Measurements from ENCODE around the gene TMED7. TPM values are rescaled to one million over a fixed set of nuclear protein-coding genes. Genes with fewer than 3 reads are reported as not detected.

Gene TMED7
- total RNA-seq, 1 experiment from 2014 or later: 86.5 TPM

GRCh38 chr5:115571441-115571878 is 54.4 kb downstream of the TMED7 start:
- Mint-ChIP-seq H3K4me1 (peaks cover 13% of the 10 kb centered on the region), H3K36me3 (no peaks in the 10 kb centered on the region), H3K9me3 (no peaks in the 10 kb centered on the region), H3K27ac (no peak overlapping the region), H3K27me3 (ENCODE audit: low read depth) (no peaks in the 10 kb centered on the region), H3K4me3 (no peak overlapping the region)
- DNase-seq (ENCODE audit: low spot score) (no peak), ATAC-seq (peak; percentile 93)
- TF ChIP-seq HMGXB4 (CRISPR knock-in tag; IDR thresholded peaks at IDR 0.05) (no peak), ARID4B (CRISPR knock-in tag; IDR thresholded peaks at IDR 0.05; ENCODE audit: borderline replicate concordance) (no peak), IRF1 (CRISPR knock-in tag; IDR thresholded peaks at IDR 0.05) (no peak), NFYB (CRISPR knock-in tag; conservative IDR thresholded peaks at IDR 0.05; ENCODE audit: low read depth) (no peak), NFE2L1 (CRISPR knock-in tag; IDR thresholded peaks at IDR 0.05) (no peak), ZNF396 (CRISPR knock-in tag; IDR thresholded peaks at IDR 0.05; ENCODE audit: borderline replicate concordance) (no peak), OVOL2 (CRISPR knock-in tag; IDR thresholded peaks at IDR 0.05; ENCODE audit: borderline replicate concordance) (no peak), NR3C1 (CRISPR knock-in tag; conservative IDR thresholded peaks at IDR 0.05; ENCODE audit: low read depth) (no peak), ZNF317 (CRISPR knock-in tag; IDR thresholded peaks at IDR 0.05; ENCODE audit: borderline replicate concordance, low read depth) (no peak), ZNF671 (CRISPR knock-in tag; IDR thresholded peaks at IDR 0.05) (no peak)
- POLR2A ChIA-PET: interaction anchor here (0.6 kb wide), 2 partner anchors 114 to 870 kb away, joined by 3 read pairs; no protein-coding TSS in a partner anchor
- CTCF ChIA-PET: interaction anchor here (0.7 to 2.5 kb wide), 18 partner anchors 9 to 276 kb away, joined by 3 to 21 read pairs (median 4); partner anchors contain the start of gene FEM1C

DNA sequence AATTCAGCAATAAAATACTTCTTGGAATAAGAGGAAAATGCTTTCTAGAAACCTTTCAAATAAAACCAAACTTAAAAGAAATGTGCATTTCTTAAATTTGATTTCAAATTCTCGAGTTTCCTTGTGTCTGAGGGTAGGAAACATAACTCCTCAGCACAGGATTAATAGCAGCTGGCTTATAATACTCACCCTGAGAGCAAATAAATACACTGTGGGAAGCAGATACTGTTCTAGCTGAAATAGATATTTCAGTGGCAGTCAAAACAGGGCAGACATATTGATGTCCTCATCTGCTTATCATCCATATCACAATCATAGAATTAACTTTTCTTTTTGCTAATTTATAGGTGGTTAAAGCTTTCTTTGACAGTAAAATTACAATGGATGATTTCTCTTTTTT is 57.2 kb downstream of the TMED7 start:
- CTCF ChIA-PET: no interaction called here
- H3K4me1 Mint-ChIP-seq: peaks cover 10% of the 10 kb centered on the region
- no peak overlapping the region for H3K27ac Mint-ChIP-seq
- no peaks in the 10 kb centered on the region for H3K36me3 Mint-ChIP-seq
- peaks cover 7% of the 10 kb centered on the region; the same call in 1 of the 2 replicates for H3K9me3 Mint-ChIP-seq
- no peaks in the 10 kb centered on the region for H3K27me3 Mint-ChIP-seq (ENCODE audit: low read depth)
- POLR2A ChIA-PET: no interaction called here
- DNase-seq (ENCODE audit: low spot score): no peak
- ATAC-seq: no peak
- H3K4me3 Mint-ChIP-seq: no peak overlapping the region
- TF ChIP-seq ZNF281 (CRISPR knock-in tag; IDR thresholded peaks at IDR 0.05) (no peak), CDX4 (CRISPR knock-in tag; IDR thresholded peaks at IDR 0.05; ENCODE audit: borderline replicate concordance) (no peak), SP1 (CRISPR knock-in tag; conservative IDR thresholded peaks at IDR 0.05) (no peak), FOXK1 (CRISPR knock-in tag; IDR thresholded peaks at IDR 0.05) (no peak), MYBL2 (CRISPR knock-in tag; IDR thresholded peaks at IDR 0.05) (no peak), MXD4 (CRISPR knock-in tag; IDR thresholded peaks at IDR 0.05; ENCODE audit: borderline replicate concordance) (no peak), IRF2 (CRISPR knock-in tag; IDR thresholded peaks at IDR 0.05; ENCODE audit: borderline replicate concordance, low read depth) (no peak), ATF2 (CRISPR knock-in tag; IDR thresholded peaks at IDR 0.05; ENCODE audit: borderline replicate concordance, low read depth) (no peak)
- TF ChIP-seq, protein P1, sequence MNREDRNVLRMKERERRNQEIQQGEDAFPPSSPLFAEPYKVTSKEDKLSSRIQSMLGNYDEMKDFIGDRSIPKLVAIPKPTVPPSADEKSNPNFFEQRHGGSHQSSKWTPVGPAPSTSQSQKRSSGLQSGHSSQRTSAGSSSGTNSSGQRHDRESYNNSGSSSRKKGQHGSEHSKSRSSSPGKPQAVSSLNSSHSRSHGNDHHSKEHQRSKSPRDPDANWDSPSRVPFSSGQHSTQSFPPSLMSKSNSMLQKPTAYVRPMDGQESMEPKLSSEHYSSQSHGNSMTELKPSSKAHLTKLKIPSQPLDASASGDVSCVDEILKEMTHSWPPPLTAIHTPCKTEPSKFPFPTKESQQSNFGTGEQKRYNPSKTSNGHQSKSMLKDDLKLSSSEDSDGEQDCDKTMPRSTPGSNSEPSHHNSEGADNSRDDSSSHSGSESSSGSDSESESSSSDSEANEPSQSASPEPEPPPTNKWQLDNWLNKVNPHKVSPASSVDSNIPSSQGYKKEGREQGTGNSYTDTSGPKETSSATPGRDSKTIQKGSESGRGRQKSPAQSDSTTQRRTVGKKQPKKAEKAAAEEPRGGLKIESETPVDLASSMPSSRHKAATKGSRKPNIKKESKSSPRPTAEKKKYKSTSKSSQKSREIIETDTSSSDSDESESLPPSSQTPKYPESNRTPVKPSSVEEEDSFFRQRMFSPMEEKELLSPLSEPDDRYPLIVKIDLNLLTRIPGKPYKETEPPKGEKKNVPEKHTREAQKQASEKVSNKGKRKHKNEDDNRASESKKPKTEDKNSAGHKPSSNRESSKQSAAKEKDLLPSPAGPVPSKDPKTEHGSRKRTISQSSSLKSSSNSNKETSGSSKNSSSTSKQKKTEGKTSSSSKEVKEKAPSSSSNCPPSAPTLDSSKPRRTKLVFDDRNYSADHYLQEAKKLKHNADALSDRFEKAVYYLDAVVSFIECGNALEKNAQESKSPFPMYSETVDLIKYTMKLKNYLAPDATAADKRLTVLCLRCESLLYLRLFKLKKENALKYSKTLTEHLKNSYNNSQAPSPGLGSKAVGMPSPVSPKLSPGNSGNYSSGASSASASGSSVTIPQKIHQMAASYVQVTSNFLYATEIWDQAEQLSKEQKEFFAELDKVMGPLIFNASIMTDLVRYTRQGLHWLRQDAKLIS (CRISPR knock-in tag; IDR thresholded peaks at IDR 0.05; ENCODE audit: borderline replicate concordance): no peak
